Neural progenitor cell (in vitro differentiated cells): ENCODE data around the gene CDKL4.

Experiments
- CTCF ChIP-seq: fragments of 200-600 bp; sonication (generic); IDR thresholded peaks from 2 replicates; pipeline ENCODE4 v1.5.1; 2017; ENCODE audit warnings: antibody characterized with exemption, mild to moderate bottlenecking
- EZH2phosphoT487 ChIP-seq: fragments of 200-600 bp; sonication (generic); IDR thresholded peaks from 2 replicates; pipeline ENCODE4 v1.6.1; 2017; ENCODE audit warnings: antibody characterized with exemption

- TF ChIP-seq CTCF (no peak), EZH2phosphoT487 (no peak)
These were observed 92.8 kb downstream of the CDKL4 start for GRCh38 chr2:39150890-39151497.
